A549 treated with RU486 at 1 μM for 4 hours (cell line): Measurements from ENCODE around the gene SAA2. TPM values are rescaled to one million over a fixed set of nuclear protein-coding genes. Genes with fewer than 3 reads are reported as not detected.

Experiments used
- total RNA-seq: library from RNA; stranded (reverse); fragments of 200-300 nt; extraction: Qiagen RNA extraction; gene quantifications from 5 replicates; pipeline ENCODE4 v1.2.3, GENCODE V29; 2022; ENCODE audit warnings: low read depth

SAA2 gene
- total RNA-seq = not detected in 5 replicates

GRCh38 chr11:18248561-18248960, at the start of gene SAA2:
TSS of gene SAA2 (minus strand) at chr11:18248668. CDS start at chr11:18248011, 657 bp downstream.

GRCh38 chr11:18265949-18266348, 17.5 kb upstream of the SAA2 start, which contains the start of gene SAA1:
TSS of gene SAA1 (plus strand) at chr11:18266264. CDS start at chr11:18266888, 624 bp downstream.

GRCh38 chr11:18236664-18237356, 11.7 kb downstream of the SAA2 start, which contains the start of gene SAA4:
TSS of gene SAA4 (minus strand) at chr11:18236802. CDS start at chr11:18235926, 876 bp downstream.

Other genes starting within 250 kb of the SAA2 start
- gene SERGEF, start 235.6 kb downstream of the SAA2 start, total RNA-seq = 14.6 to 19.4 TPM (median 15.9 TPM) in 5 replicates
- gene TPH1, start 202.4 kb downstream of the SAA2 start, total RNA-seq = 0.01 to 0.14 TPM (median 0.02 TPM) in 3 of 5 replicates, not detected in the others
- 31.4 to 43.8 TPM (median 40.7 TPM) in 5 replicates for gene SAAL1, start 142.6 kb downstream of the SAA2 start, total RNA-seq
- not detected in 5 replicates for gene MRGPRX3, start 116.1 kb downstream of the SAA2 start, total RNA-seq
- gene MRGPRX4, start 75.8 kb downstream of the SAA2 start, total RNA-seq = not detected in 5 replicates
- not detected in 5 replicates for gene SAA4, start 11.9 kb downstream of the SAA2 start, total RNA-seq
- gene SAA1, start 17.6 kb upstream of the SAA2 start, total RNA-seq = 0.25 to 1.1 TPM (median 0.49 TPM) in 4 of 5 replicates, not detected in the other
- 9.4 to 16.0 TPM (median 13.4 TPM) in 5 replicates for gene HPS5, start 73.5 kb upstream of the SAA2 start, total RNA-seq
- gene GTF2H1, start 73.9 kb upstream of the SAA2 start, total RNA-seq = 32.2 to 35.4 TPM (median 34.3 TPM) in 5 replicates
- gene LDHA, start 145.9 kb upstream of the SAA2 start, total RNA-seq = 2,389 to 3,452 TPM (median 2,525 TPM) in 5 replicates
- 0.27 TPM in 1 of 5 replicates, not detected in the others for gene LDHC, start 163.7 kb upstream of the SAA2 start, total RNA-seq
- gene LDHAL6A, start 207.2 kb upstream of the SAA2 start, total RNA-seq = not detected in 5 replicates